Hepatocyte (in vitro differentiated cells): ENCODE measurements around the gene PARP2.

Source experiments
- CTCF ChIP-seq: fragments of 200-600 bp; sonication (generic); IDR thresholded peaks from 2 replicates; pipeline ENCODE4 v1.5.1; 2016; ENCODE audit warnings: antibody characterized with exemption, mild to moderate bottlenecking; ENCODE audit not compliant: poor library complexity
- EZH2phosphoT487 ChIP-seq: fragments of 200-600 bp; sonication (generic); IDR thresholded peaks from one replicate; pipeline ENCODE4 v1.6.1; 2018; ENCODE audit warnings: antibody characterized with exemption, mild to moderate bottlenecking, low read depth, moderate library complexity; ENCODE audit not compliant: unreplicated experiment, severe bottlenecking

GRCh38 chr14:20379743-20380142, 36.3 kb downstream of the PARP2 start:
- no peak for TF ChIP-seq CTCF
- no peak for TF ChIP-seq EZH2phosphoT487
